ENCODE results near the gene SRCAP.
"Not testable (repeated sequence)": the region's sequence is repeated elsewhere in the genome, so short reads cannot be mapped to it uniquely, and the experiment has no call there.

Gene SRCAP

DNA sequence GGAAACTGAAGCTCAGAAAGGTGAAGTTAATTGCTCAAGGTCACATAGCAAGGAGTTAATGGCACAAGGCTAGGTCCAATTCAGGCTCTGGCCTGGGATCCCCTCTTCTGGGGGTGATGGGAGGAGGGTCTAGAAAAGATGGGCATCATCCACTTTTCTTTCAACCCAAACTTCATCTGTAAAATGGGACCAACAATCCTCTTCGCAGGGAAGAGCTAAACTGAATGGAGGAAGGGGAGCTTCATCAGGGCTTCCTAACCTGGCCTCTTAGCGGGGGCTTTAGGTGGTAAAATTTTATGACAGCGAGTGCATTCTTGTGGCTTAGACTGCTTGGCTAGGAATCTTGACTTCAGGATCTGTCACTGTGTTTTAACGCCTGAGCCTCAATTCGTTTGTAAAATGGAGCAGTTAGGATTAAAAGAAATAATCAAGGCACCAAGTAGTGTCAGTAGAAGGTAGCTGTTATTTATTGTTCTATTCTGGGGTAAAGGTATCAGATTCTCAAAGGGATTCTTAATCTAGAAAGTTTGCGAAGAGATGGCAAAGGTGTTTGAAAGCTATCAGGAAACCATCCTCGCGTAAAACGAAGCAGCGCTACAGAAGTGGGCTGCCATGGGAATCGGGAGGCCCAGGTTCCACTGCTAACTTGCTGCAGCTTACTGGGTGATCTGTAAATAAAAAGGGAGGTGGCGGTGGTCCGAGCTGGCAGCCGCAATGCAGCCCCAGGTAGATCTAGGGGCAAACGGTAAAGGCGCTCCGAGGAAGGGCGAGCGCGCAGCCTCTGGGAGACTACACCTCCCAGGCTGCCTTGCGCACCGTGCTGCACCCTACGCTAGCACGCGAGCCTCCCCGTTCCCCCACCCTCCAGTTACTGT, 1.5 kb upstream of the SRCAP start:
- in situ Hi-C loops (cut with MboI; ENCODE audit: low sequenced_read_pairs), result no loop called here

DNA sequence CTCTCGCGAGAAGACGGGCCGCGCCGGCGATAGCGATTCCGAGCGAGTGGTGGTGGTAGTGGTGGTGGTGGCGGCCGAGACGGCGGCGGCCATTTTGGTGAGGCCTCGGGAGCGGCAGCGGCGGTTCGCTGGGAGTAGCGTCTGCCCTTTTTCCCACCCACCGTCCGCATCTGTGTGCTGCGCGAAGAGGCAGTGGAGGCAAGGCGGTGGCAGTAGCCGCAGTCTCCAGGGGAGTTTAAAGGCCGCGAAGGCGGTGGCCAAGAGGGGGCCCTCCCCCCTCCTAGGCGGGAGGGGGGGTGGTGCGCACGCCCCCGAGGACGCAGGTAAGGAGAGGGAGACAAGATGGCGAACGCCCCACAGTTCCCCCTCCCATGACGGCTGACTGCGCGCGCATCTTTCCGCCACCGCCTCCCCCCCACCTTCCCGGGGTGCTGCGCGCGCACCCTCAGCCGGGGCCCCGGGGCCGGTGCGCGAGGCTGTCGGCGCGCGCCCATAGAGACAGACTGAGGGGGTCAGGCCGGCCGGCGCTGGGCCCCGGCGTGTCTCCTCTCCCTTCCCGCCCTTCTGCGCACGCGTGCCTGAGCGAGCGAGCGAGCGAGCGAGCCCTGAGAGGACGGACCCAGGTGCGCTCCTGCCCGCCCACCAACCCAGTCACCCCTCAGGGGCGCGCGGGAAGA, 694 bp upstream of the SRCAP start:
- in situ Hi-C loops (cut with MboI; ENCODE audit: low sequenced_read_pairs), result no loop called here

DNA sequence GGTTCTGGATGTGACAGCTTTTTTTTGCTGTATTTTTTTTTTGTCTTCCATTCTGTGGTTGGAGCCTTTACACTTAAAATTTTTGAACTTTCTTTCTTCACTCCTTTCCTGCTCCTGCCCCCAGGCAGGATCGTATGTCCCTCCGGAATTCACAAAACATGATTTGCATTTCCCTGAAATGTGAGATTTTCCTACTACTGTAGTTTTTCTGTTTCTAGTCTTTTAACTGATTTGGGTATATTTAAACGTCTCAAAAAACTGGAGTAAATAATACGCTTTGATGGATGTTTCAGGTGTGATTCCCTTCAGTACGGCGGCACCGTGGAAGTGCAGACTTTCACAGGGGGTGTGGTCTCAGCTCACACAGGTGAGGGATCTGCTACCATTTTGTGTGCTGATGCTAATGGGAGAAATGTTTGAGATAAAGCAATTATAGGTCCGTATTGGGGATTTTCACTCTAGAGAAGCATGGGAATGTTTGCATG, 686 bp downstream of the SRCAP start:
- in situ Hi-C loops (cut with MboI; ENCODE audit: low sequenced_read_pairs), result no loop called here

DNA sequence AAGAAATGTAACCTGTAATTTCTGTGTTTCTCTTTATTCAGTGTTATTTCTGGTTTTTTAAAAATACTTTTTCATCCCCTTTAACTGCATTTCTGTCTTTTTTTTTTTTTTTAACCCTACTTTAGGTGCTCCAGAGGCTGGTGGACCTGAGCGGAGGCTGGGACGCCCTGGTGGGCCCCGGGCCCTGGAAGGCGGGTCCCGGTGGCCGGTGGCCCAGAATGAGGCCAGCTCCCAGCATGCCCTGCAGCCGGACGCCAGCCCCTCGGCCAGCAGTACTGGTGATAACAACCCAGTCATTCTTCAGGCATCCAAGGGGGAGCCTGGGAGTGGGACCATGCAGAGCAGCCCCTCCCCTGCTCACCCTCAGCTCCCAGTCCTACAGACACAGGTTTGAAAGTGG, 1.5 kb downstream of the SRCAP start:
- in situ Hi-C loops (cut with MboI; ENCODE audit: low sequenced_read_pairs), result no loop called here

- in situ Hi-C loops (cut with MboI; ENCODE audit: low sequenced_read_pairs), result no loop called here
Measured at GRCh38 chr16:30700971-30701370, 2.0 kb downstream of the SRCAP start.

DNA sequence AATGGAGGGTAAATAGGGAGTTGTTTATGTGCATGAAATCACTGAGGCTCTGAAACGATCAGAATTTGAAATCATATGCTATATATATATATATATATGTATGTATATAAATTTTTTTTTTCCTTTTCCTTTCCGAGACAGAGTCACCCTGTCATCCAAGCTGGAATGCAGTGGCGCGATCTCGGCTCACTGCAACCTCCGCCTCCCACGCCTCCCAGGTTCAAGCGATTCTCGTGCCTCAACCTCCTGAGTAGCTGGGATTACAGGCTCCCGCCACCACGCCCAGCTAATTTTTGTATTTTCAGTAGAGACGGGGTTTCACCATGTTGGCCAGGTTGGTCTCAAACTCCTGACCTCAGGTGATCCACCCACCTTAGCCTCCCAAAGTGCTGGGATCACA, 4.1 kb downstream of the SRCAP start:
- in situ Hi-C loops (cut with MboI; ENCODE audit: low sequenced_read_pairs), result not testable (repeated sequence)

DNA sequence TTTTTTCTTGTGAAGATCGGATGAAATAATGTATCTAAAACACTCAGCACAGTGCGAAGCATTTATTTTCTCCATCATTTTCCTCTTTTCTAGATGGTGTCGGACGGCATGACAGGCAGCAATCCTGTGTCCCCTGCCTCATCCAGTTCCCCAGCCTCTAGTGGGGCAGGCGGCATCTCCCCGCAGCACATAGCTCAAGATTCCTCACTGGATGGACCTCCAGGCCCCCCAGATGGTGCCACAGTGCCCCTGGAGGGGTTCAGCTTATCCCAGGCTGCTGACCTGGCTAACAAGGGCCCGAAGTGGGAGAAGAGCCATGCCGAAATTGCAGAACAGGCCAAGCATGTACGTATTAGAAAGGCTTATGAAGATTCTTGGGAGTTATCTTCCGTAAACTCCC, 5.0 kb downstream of the SRCAP start:
- in situ Hi-C loops (cut with MboI; ENCODE audit: low sequenced_read_pairs), result no loop called here

DNA sequence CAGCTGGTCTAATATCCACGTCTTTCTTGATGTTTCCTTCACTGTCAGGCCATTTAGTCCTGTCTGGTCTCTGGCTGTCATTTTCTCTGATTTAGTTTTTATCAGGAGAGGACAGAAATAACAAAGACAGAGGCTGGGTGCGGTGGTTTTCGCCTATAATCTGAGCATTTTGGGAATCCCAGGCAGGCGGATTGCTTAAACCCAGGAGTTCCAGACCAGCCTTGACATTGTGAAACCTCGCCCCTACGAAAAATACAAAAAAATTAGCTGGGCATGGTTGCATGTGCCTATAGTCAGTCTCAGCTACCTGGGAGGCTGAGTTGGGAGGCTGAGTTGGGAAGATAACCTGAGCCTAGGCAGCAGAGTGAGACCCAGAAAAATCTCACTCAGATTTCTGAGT, 7.1 kb downstream of the SRCAP start:
- in situ Hi-C loops (cut with MboI; ENCODE audit: low sequenced_read_pairs), result no loop called here

- in situ Hi-C loops (cut with MboI; ENCODE audit: low sequenced_read_pairs), result no loop called here
Measured at GRCh38 chr16:30710971-30711370, 12.0 kb downstream of the SRCAP start.

DNA sequence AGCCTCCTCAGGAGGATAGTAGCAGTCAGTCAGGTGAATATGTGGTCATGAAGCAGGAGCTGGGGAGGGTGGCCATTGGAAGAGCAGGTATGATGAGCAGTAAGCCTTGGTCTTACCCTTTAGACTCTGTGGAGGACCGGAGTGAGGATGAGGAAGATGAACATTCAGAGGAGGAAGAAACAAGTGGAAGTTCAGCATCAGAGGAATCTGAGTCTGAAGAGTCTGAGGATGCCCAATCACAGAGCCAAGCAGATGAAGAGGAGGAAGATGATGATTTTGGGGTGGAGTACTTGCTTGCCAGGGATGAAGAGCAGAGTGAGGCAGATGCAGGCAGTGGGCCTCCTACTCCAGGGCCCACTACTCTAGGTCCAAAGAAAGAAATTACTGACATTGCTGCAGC, 12.7 kb downstream of the SRCAP start:
- in situ Hi-C loops (cut with MboI; ENCODE audit: low sequenced_read_pairs), result no loop called here

GRCh38 chr16:30715750-30716445, 16.9 kb downstream of the SRCAP start:
- in situ Hi-C loops (cut with MboI; ENCODE audit: low sequenced_read_pairs), result no loop called here

DNA sequence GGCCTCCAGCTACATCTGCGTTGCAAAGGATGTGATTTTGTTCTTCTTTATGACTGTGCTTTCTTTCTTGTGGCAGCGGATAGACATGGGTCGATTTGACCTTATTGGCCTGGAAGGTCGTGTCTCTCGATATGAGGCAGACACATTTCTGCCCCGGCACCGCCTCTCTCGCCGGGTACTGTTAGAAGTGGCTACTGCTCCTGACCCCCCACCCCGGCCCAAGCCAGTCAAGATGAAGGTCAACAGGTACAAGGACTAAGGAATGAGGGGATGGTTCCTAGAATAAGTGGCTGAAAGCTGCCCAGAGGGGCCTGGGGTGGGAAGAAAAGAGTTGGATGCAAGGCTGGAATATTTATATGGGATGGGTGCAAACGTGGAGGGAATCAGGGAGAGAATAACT, 21.1 kb downstream of the SRCAP start:
- in situ Hi-C loops (cut with MboI; ENCODE audit: low sequenced_read_pairs), result no loop called here

- in situ Hi-C loops (cut with MboI; ENCODE audit: low sequenced_read_pairs), result no loop called here
Measured at GRCh38 chr16:30720694-30721093, 21.7 kb downstream of the SRCAP start.

- in situ Hi-C loops (cut with MboI; ENCODE audit: low sequenced_read_pairs), result no loop called here
Measured at GRCh38 chr16:30721167-30721566, 22.2 kb downstream of the SRCAP start.

- in situ Hi-C loops (cut with MboI; ENCODE audit: low sequenced_read_pairs), result no loop called here
Measured at GRCh38 chr16:30721606-30722005, 22.6 kb downstream of the SRCAP start.

DNA sequence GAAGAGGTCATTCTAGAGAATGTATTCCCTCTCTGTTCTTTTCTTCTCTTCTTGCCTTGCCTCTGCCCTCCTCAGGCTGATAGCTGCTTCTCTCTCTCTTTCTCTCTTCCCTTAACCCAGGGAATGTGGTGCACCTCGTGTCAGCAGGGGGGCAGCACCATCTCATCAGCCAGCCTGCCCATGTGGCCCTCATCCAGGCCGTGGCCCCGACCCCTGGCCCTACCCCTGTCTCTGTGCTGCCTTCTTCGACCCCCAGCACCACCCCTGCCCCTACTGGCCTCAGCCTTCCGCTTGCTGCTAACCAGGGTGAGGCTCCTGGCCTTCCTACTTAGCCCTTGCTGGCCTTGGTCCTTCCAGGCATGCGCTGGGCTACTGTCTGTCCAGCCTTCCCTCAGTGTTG, 23.5 kb downstream of the SRCAP start:
- in situ Hi-C loops (cut with MboI; ENCODE audit: low sequenced_read_pairs), result no loop called here

DNA sequence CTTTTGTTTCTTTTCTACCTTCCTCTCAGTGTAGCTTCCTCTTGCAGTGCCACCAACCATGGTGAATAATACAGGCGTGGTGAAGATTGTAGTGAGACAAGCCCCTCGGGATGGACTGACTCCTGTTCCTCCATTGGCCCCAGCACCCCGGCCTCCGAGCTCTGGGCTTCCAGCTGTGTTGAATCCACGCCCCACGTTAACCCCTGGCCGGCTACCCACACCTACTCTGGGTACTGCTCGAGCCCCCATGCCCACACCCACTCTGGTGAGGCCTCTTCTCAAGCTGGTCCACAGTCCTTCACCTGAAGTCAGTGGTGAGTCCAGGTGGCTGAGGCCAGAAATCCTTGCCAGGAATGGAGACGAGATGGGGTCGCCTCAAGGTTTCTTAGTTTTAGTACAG, 23.9 kb downstream of the SRCAP start:
- in situ Hi-C loops (cut with MboI; ENCODE audit: low sequenced_read_pairs), result no loop called here

- in situ Hi-C loops (cut with MboI; ENCODE audit: low sequenced_read_pairs), result no loop called here
Measured at GRCh38 chr16:30723725-30724355, 24.9 kb downstream of the SRCAP start.

GRCh38 chr16:30724641-30725417, 25.9 kb downstream of the SRCAP start:
- in situ Hi-C loops (cut with MboI; ENCODE audit: low sequenced_read_pairs), result no loop called here

- in situ Hi-C loops (cut with MboI; ENCODE audit: low sequenced_read_pairs), result no loop called here
Measured at GRCh38 chr16:30725418-30725792, 26.4 kb downstream of the SRCAP start.
